ENCODE data around the gene SKI. TPM values are rescaled to one million over a fixed set of nuclear protein-coding genes. Genes with fewer than 3 reads are reported as not detected.

The SKI gene
- total and polyA plus RNA-seq, 9 of the 15 experiments (the other 6 are each of a cell fraction or from before 2014, with no cell fraction given) = 0.10 to 60.5 (median 4.6) TPM

DNA sequence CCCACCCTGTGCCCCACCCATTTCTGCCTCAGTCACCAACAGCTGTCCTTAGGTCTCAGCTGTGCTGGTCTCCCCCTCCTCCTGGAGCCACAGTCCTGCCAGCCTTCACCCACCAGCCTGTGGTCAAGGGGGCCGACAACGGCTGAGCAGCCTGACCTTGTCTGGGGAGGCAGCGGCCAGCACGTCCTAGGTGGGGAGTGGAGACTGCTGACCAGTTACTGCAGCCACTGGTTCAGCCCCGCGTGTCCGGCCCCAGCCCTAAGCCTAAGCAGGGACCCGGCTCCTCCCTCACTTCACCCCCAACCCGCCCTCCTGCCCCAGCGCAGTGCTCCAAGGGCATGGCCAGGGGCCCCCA lies 84.0 kb downstream of the SKI start (continued):
- TF ChIP-seq SP2 (IDR thresholded peaks at IDR 0.05; ENCODE audit: extremely low read depth, low read depth, low read length, poor library complexity, severe bottlenecking) (no peak), FOXA1 (IDR thresholded peaks at IDR 0.05; ENCODE audit: borderline replicate concordance) (no peak), DPF2 (IDR thresholded peaks at IDR 0.05) (no peak), SPI1 (IDR thresholded peaks at IDR 0.05; ENCODE audit: borderline replicate concordance, low read depth, low read length) (no peak)
- TF ChIP-seq, protein P1, sequence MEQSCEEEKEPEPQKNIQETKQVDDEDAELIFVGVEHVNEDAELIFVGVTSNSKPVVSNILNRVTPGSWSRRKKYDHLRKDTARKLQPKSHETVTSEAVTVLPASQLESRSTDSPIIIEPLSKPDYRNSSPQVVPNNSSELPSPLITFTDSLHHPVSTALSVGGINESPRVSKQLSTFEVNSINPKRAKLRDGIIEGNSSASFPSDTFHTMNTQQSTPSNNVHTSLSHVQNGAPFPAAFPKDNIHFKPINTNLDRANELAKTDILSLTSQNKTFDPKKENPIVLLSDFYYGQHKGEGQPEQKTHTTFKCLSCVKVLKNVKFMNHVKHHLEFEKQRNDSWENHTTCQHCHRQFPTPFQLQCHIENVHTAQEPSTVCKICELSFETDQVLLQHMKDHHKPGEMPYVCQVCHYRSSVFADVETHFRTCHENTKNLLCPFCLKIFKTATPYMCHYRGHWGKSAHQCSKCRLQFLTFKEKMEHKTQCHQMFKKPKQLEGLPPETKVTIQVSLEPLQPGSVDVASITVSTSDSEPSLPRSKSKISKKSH (CRISPR knock-in tag; IDR thresholded peaks at IDR 0.05) = no peak
- TF ChIP-seq, protein P2, sequence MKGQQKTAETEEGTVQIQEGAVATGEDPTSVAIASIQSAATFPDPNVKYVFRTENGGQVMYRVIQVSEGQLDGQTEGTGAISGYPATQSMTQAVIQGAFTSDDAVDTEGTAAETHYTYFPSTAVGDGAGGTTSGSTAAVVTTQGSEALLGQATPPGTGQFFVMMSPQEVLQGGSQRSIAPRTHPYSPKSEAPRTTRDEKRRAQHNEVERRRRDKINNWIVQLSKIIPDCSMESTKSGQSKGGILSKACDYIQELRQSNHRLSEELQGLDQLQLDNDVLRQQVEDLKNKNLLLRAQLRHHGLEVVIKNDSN (CRISPR knock-in tag; IDR thresholded peaks at IDR 0.05) = no peak

DNA sequence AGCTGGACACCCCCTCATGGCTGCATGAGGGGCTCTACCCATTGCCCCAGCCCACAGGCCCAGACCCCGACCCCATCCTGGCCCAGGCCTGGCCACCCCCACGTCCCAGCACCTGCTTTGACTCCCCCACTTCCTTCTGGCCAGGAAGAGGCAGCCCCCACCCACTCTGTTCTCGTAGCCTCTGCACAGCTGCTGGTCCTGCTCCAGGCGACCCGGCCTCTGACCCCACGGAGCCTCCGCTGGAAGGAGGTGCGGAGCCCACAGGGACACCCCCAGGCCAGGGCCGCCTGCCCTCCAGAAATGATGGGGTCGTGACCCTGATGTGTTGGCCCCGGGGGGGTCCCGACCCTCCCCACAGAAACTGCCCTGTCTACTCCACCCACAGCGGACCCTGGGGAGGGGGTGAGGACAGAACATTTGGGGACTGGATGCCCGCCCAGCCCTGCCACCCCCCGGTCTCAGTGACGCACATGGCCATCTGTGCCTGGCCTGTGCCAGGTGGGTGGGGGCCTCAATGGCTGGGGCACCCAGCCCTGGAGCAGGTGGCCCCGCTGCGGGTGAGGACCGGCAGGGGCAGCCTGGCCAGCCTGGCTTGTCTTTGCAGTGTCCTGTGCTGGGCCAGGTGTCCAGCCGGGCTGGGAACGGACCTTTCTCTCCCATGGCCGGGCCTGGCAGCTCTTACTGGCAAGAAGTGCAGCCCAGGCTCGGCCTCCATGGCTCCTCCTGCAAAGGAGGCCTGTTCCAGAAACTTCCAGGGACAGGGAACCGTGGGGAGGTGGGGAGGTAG lies 84.6 kb downstream of the SKI start:
- in situ Hi-C loops (cut with MboI) (no loop called here), intact Hi-C loops (cut with micrococcal nuclease) (loop anchor here (10.0 kb wide), 1 partner anchor 62 kb away; no protein-coding TSS in a partner anchor)
- peak; percentile 11 for FAIRE-seq

More for the DNA sequence above, 84.6 kb downstream of the SKI start:
- ChIA-PET POLR2A (interaction anchor here (0.6 kb wide), 3 partner anchors 133 to 965 kb away, joined by 3 read pairs; no protein-coding TSS in a partner anchor), CTCF (ENCODE audit: low intra/inter-chr PET ratio) (no interaction called here)
- Histone ChIP-seq H3K4me3 (no peak overlapping the region), H3K9ac (ENCODE audit: insufficient read depth in 1 of 2, low read depth in 2 of 2, low read length in 2 of 2) (peak overlapping the region in 1 of 2 experiments; percentile 76; a peak in 2 of 4 replicates), H3K4me1 (replicated peaks in 1 of 2; ENCODE audit: control insufficient read depth in 2 of 2, insufficient read depth in 2 of 2, low read length in 2 of 2) (peaks cover 10 to 76% of the 10 kb centered on the region in 2 experiments; a peak in 4 of 5 replicates), H4K20me1 (replicated peaks; ENCODE audit: control insufficient read depth, insufficient read depth, low read length) (no peaks in the 10 kb centered on the region), H3K79me2 (ENCODE audit: control insufficient read depth, insufficient read depth, low read length) (no peaks in the 10 kb centered on the region), H3K27me3 (ENCODE audit: control insufficient read depth in 2 of 2, insufficient read depth in 2 of 2, low read length in 2 of 2) (peaks cover 2 to 4% of the 10 kb centered on the region in 2 experiments; a peak in 3 of 5 replicates), H3K9me1 (ENCODE audit: control insufficient read depth, insufficient read depth, low read length) (no peaks in the 10 kb centered on the region), H3K27ac (ENCODE audit: extremely low read depth, low read depth, low read length) (no peak overlapping the region), H3K9me3 (replicated peaks; ENCODE audit: control insufficient read depth, insufficient read depth, low read depth, low read length) (no peaks in the 10 kb centered on the region), H2AFZ (ENCODE audit: low read depth, low read length) (no peak overlapping the region), H3K4me2 (ENCODE audit: insufficient read depth, low read length) (no peak overlapping the region), H3K36me3 (ENCODE audit: control insufficient read depth, insufficient read depth, low read length) (peaks cover 26% of the 10 kb centered on the region; the same call in 2 of the 3 replicates)
- ATAC-seq (peak; percentile 9), DNase-seq (ENCODE audit: extremely low read depth in 1 of 4, low spot score in 3 of 4) (peak in 2 of 4 experiments; percentile 38 to 40)
- no peak for TF ChIP-seq ZNF766 (CRISPR knock-in tag; conservative IDR thresholded peaks at IDR 0.05)
- peak; percentile 43; the same call in 1 of the 2 replicates for TF ChIP-seq EGR1 (conservative IDR thresholded peaks at IDR 0.05)
- TF ChIP-seq ZNF778 (CRISPR knock-in tag; IDR thresholded peaks at IDR 0.05) = no peak
- TF ChIP-seq ZBTB7A (IDR thresholded peaks at IDR 0.05; ENCODE audit: borderline replicate concordance, control insufficient read depth, low read depth, low read length) = peak; percentile 62; the same call in 1 of the 2 replicates
- peak; percentile 51 for TF ChIP-seq POLR2G (IDR thresholded peaks at IDR 0.05; ENCODE audit: low read depth, low read length)
- TF ChIP-seq CBFA2T3 (IDR thresholded peaks at IDR 0.05) = peak; percentile 27
- WGBS (ENCODE audit: insufficient coverage, low coverage, missing lambda C conversion rate) = 58% methylated on average over 22 of the region's 24 CpGs
- BruUV-seq (replicated peaks) = no TSS peak

All from K562 (cell line).